GM21619 (cell line): ENCODE measurements around the gene RSPRY1.

Experiments
- ATAC-seq: cut with Tn5 transposase; IDR thresholded peaks from one replicate; pipeline ENCODE4 v1.9.1; 2021; ENCODE audit not compliant: unreplicated experiment

The RSPRY1 gene

DNA sequence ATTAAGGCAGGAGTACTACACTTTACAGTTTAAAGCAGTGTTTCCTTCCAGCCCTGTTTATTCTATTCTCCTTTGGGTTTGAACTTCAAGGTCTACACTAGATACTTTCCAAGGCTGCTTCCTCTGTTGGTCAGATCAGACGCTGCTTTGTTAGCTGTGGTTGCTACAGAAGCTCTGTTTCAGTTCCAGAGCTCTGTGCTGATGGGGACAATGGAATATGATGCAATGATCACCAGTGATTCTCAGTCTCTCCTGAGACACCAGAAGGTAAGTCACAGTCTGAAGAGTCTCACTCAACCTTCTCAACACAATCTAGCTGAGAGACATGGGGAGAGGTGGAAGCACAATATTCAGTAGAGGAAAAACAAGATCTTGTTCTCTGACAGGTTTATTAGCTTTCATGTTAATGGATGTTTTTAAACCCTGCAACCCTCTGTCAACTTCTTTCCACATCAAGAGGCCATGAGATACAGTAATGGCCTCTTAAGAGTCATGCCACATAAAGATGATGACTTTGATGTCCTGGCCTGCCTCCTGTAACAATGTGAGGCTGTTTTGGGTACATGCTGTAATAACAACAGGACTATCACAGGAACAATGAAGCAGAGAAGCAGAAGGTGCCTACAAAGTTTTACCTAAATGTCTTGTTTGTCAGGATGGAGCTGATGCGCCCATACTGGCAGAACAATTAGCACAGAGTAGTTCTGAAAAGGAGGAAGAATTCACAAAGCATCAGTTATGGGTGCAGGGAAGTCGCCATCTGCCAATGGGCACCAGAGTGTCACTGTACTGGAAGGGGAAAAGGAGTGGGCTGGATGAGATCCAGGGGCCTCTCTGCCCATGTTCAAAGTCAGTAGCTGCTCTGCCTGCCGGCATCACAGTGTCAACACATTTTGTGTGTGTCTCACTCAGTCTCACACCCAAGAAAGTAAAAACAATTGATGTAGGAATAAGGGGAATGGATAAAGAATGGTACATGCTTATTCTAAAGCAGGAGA is 33.7 kb upstream of the RSPRY1 start:
- no peak for ATAC-seq

DNA sequence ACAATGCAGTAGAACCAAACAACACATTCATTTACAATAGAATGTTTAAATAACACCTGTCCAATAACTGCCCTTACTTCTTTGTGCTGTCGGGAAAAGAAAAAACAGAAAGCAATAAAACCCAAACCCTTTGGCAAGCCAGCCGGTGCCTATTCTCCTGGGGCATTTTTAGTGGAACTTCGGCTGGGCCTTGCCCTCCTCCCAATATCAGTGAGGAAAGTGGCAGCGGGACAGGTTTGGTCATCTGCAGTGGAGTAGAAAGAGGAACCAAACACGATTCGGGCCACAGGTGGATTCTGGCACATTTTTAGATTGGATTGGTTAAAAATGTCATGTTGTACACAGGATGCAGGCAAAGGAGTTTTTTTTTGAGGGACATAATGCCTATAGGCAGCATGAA is 32.3 kb upstream of the RSPRY1 start:
- no peak for ATAC-seq

DNA sequence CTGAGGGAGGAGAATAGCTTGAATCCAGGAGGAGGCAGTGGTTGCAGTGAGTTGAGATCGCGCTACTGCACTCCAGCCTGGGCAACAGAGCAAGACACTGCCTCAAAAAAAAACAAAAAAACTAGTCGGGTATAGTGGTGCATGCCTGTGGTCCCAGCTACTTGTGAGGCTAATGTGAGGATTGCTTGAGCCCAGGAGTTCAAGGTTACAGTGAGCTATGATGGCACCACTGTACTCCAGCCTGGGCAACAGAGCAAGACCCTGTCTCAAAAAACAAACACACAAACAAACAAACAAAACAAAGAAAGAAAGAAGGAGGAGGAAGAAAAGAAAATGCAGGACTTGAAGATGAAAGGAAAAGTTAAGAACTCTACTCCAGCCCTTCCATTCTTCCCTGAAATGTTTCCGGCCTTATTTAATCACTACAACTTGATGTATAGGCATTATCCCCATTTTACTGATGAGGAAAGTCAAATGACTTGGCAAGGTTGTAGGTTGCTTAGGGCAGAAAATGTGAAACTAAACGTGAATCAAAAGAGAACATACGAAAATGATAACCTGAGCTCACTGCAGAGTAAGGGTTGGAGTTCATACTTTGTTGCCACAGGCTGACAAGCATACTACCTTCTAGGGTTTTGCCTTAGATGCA is 30.3 kb upstream of the RSPRY1 start:
- ATAC-seq = no peak

DNA sequence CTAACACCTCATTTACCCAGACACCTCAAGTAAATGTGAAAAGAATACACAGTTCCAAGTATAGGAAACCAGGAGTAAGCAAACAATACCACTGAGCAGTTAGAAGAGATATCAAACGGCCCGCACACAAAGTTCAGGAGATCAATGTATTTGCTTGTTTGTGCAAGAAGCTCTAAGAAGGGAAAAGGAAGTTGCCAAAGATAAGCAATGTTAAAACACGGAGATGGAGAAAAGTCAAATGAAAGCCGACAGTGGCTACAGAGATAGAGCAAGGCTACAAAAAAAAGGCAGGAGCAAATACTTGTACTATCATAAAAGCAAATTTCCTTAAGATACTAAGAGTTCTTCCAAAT is 29.8 kb upstream of the RSPRY1 start:
- no peak for ATAC-seq

DNA sequence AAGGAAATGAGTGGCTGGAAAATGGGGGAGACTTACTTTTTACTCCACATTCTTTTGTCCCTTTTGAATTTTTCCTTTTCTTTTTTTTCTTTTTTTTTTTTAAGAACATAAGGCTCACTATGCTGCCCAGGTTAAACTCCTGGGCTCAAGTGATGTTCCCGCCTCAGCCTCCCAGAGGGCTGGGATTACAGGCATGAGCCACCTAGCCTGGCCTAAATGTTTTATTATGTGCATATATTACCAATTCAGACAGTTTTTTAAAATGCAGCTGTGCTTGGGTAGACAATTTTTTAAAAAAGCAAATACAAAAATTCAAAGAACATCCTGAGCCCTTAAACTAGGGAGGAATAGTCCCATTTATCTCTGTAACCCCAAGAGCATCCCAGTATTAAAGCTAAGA is 28.6 kb upstream of the RSPRY1 start:
- no peak for ATAC-seq

DNA sequence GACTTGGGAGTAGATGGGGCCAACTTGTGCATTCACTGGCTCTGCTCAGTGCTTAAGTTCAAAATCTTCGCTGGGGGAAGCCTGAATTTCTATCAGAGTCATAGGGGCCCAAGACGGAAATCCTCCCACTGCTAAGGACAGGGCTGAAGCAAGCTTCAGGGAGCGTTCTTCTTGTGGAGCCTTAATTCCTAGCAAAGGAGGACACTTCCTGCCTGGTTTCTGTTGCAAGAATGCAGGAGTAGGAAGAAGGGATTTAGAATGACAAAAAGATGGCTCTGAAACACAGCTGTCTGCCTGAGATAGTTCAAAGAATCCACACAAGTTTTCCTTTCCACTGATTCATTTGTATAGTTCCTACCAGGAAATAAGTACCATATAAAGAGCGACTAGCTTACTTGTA is 26.7 kb upstream of the RSPRY1 start:
- ATAC-seq = no peak

DNA sequence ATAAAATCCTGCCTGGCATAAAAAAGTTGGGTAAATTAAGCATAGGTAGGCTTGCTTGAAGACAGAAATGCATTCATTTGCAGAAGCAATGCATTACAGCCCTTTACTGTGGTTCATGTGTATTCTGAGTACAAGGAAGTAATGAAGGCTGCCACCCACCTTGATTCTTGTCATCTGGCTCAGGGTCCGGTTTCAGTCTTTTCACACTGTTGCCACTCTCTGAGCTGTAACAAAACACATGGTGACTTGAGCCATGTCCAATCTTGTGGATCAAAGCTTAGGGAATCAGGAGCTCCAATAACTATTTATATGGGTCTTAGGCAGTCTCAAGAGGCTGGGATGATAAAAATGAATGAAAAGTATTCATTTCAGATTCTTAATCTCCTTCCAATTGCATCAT is 22.3 kb upstream of the RSPRY1 start:
- no peak for ATAC-seq

DNA sequence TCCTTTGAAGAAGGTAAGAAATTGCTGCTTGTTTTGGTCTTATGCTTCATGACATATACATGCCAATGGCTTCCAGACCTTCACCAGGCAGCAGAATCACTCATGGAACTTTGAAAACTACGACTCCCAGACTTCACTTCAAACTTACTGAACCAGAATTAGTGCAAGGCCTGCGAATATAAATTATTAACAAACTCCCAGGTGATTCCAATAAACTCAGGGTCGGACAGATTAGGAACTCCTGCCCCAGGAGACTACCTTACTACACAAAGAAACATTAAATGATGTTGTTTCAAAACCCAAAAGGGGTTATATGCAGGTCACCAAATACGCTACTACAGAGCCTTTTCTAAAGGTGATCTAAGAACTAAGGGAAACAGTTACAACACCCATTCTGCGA is 20.6 kb upstream of the RSPRY1 start:
- no peak for ATAC-seq

DNA sequence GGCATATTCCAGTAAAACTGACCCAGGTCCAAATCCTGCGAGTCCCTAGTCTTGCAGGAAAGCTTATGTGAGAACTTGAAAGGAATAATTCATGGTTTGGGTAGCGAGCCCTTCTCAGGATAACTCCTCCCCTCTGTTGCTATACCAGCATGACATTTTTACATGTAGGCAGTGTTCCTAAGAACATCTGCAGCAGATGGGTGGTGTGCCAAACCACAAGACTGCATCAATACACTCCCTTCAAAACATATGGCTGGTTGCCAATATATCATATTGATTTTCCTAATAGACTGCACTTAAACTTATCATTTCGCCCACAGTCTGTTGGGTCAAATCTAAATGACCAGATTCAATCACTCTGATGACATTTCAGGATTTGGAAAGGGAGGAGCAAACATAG is 20.2 kb upstream of the RSPRY1 start:
- no peak for ATAC-seq

DNA sequence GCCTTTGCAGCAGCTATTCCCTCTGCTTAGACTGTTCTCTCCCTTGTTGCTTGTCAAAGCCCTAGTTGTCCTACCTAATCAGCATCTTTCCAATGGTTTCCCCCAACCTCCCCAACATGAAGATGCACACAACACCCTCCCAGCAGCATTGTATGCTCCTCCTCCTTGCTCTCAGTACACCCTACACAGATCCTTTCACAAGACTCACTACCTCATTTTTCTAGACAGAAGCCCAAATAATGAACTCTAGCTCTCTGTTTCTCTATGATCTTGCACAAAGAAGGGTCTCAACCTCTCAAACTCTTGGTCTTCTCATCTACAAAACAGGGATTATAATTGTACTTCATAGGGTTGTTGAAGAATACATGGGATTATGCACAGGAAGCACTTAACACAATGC is 19.7 kb upstream of the RSPRY1 start:
- no peak for ATAC-seq

DNA sequence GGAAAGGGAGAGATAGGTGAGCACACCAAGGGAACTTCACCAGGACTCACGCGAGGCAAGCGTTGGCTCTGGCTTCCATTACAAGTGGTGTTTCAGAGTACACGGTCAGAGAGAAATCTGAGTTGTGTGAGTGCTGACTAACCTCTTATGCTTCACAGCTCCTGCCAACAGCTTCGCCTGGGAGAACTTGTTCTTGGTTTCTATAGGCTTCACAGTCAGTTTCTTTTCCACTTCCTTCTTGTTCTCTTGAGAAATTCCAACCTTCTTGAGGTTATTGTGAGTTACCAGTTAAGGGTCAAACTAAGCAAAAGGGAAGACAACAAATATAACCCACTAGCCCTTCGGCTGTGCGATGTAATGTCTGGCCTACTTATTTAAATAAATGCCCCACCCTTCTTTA is 19.2 kb upstream of the RSPRY1 start:
- no peak for ATAC-seq

DNA sequence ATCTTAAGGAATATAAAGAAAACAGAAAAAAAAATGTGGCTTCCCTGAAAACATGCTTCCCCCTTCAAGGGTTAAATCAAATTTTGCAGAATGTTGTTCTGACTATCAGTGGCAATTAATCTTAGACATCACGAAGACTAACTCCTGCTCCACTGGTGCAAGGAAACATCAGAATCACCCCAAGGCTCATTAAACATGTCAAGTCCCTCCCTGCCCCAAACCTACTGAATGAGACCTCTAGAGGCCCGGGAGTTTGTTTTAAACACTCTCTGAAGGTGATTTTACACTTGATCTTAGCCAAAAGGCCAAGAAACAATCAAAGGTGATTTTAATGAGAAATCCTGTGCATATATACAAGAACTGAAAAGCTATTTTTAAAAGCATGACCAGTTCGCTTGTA is 18.6 kb upstream of the RSPRY1 start:
- no peak for ATAC-seq

DNA sequence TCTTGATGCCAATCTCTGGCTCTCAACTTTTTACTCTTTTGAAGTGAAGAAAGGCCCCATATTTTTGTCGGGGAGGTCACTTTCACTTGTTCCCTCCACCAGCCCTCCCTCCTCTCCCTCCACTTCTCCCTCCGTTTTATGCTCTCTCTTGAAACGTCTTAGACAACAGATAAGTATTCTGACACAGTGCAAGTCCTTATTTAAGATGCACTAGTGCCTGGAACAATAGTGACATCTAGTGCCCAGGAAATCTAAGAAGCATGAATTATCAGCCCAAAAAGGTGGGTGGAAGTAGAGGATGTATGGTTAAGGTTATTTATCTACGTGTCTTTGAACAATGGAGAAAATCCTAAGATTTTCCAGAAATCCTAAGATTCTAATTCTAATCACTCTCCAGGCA is 18.2 kb upstream of the RSPRY1 start:
- ATAC-seq = no peak

DNA sequence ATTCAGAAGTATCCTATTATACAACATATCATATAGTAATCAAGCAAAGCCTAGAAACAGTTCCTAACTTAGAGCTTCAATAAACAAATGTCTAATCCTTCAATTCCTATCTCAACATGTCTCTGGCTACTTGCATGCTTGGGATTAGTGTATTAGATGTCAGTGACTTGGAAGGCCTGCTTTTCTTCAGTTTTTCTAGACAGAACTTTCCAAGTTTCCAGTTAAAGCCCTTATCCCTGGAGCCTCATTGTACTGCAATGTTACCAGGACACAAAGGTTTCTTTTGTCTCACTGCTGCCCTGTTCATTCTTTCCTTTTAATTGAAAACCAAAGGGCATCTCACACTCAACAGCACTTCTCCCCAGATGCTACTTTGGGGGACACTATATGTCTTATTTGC is 16.8 kb upstream of the RSPRY1 start:
- ATAC-seq = no peak

DNA sequence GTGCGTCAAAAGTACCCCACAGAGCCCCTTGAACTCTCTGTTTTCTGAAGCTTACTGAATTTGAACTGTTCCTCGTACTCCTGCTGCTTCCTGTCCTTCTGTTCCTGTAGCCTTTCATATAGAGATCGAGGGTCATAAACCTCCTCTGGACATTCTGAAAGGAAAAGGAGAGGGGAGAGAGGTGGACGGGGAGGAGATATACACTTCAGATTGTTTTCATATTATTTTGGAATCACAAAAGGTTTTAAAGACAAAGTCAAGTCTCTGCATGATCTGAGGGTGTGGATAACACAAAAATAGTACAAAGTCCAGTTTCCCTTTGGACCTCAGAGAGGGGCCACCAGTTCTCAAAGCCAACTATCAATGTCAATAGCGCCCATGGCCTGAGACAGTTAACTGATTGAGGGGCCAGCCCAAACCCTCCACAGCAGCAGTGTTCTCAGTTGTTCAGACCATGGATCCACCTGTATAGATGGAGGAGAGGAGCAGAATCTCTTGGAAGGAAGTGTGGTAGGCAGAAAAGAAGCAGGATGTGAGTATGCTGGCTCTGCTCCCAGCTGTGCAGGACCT is 13.3 kb upstream of the RSPRY1 start:
- no peak for ATAC-seq

DNA sequence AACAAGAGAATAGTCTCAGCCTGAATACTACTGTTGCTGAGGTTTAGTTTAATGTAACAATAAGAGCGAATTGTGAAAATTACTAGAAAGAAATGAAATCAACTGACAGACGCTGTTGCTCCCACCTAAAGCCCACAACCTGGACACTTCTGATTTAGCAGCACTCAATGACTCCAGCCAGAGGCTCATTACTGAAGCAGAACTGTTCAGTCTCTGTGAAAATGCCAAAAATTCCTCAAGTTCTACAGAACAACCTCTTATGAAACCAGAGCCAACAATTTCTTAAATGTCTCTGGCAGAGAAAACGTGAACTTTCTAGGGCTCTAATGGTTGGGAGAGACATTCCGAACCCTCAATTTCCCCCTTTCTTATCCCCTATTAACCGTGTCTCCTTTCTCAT is 10.2 kb upstream of the RSPRY1 start:
- no peak for ATAC-seq

DNA sequence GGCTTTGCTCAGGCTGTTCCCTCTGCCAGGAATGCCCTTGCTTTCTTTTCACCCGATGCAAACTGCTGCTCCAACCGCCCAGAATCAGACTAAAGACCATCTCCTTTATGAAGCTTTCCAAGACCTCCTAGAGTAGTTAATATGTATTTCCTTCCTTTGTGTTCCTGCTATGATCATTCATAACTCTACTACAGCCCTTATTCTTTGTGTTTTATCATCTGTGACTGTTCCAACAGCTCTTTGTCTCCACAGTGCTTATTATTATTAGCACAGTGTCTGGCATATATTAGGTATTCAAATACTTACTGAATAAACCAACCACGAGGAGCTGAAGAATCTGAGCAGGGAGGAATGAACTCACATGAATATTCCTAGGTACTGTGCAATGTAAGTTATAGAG is 7.9 kb upstream of the RSPRY1 start:
- ATAC-seq = no peak

DNA sequence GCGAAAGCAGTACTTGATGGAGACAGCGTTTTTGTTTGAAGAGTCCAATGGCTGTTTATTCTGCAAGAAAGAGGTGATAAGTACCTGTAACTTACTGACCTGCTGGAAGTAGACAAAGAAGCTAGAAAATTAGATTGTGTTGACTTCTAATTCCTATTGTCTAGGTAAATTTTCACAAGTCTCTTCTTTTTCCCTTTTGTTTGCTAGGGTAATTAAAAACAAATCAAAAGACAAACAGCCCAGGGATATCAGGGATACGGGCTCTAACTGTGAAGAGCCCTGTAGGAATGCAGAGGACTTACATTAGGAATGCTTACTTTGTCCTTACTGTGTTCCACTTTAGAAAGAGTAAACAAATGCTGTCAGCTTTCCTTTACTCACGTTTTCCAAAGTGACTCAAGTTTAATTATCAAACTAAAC is 7.3 kb upstream of the RSPRY1 start:
- ATAC-seq = no peak

DNA sequence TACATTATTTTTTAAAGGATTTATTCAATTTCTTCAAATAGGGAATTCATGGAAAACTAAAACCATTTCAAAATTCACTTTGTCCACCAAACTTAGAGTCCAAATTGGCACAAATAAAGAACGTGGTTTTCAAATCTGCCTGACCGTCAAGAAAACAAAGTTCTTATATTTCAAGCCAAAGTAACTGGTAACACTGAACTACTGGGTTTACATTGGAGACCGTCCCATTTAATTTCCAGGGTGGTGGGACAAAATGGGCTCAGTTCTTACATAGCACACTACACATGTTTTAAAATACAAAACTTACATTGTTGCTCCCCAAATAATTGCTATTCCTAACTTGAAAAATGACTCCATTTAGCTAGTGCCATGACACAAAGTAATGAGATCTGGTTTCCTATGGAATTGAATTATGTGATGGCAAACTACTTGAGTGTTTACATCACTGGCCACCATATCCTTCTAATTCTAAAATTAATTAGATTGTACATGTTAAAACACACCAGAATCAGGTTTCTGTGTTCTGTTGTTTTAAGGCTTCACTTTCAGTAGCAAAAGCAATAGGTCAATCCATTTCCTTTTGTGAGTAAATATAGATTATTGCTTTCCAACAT is 6.8 kb upstream of the RSPRY1 start:
- ATAC-seq = no peak

DNA sequence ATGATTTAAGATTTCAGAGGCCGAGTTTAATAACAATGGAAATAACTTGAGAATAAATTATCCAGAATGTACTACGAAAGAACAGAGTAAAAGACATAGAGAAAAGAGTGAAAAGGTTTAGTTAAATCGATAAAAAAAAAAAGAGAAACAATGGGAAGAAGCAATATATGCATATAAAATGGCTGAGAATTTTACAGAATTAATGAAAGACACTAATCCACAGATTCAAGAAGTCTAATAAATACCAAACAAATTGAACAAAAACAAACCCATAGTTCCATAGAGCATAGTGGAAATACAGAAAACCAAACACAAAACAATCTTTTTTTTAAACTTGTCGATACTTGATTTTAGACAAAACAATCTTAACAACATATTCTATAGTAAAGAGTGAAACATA is 2.0 kb upstream of the RSPRY1 start:
- ATAC-seq = no peak

DNA sequence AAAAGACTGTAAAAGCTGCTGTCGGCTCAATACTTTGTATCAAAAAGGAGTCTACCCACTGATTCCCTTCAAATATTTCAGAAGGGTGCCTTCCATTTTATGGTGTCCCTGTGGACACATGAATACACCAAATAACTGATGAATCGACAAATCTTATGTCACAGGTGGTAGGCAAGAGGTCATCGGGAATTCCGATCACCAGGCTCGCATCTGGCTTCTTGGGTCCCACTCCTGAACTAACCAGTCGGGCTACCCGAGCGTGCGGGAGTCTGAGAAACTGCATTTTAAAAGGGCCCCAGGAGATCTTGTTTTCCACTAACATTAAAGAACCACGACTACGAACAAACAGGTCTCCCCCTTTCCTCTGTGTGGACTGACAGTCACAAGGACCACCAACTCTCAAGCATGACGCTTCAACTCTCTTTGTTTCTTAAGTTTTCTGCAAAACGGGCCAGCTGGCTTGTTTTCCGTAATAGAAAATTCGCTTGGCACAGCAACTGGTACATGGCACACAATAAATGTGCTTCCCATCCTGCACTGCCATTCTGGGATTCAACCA is 1.2 kb upstream of the RSPRY1 start:
- ATAC-seq = no peak
